GOT3 (cell line): ENCODE data around the gene GDF7.
A peak's percentile ranks its signal among the peaks of the same experiment; 100 is the strongest.

ENCODE experiments used
- DNase-seq: peaks from one replicate; lab custom pipeline; 2025; ENCODE audit warnings: mixed read lengths; lab: John Stamatoyannopoulos, UW

GDF7 gene

DNA sequence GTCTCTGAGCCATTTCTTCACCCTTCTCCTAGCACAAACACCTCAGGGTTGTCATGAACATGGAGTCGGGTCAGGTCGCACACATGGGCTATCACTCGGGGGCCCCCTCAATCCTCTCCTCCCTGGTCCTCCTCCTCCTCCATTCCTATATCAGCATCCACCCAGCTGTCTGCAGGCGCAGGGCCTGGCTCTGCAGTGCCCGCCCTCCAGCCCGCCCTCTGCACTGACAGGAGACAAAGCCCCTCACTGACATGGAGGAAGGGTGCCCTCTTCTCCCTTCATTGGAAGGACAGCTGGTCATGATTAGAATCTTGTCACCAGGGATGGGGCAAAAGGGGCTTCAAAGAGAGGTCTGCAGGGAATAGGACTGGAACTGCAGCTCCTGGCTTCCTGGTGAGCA, 37.8 kb upstream of the GDF7 start:
- DNase-seq, result no peak

DNA sequence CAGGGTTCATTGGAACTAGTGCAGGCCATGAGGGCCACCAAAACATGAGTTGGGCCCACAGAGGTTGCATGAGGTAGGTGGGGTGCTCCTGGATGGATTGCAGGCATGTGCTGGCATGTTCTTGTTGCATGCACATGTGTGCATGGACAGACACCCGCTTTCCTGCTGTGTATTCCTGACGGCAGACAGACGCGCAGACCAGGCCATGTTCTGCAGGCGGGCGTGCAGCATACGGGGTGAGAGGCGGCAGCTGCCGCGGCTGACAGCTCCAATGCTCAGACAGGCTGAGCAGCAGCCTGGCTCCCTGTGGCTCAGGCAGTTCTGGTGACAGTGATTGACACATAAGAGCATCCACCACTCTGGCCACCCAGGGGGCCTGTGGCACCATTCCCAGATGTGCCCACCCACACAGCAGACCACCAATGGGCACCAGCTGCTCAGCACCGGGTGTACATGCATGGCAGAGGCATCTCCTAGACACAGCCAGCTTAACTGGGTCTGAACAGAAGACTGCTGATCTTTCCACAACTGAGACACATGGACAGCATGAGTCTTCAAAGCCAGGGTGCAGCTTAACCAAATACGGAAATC, 37.3 kb upstream of the GDF7 start:
- DNase-seq, result no peak

DNA sequence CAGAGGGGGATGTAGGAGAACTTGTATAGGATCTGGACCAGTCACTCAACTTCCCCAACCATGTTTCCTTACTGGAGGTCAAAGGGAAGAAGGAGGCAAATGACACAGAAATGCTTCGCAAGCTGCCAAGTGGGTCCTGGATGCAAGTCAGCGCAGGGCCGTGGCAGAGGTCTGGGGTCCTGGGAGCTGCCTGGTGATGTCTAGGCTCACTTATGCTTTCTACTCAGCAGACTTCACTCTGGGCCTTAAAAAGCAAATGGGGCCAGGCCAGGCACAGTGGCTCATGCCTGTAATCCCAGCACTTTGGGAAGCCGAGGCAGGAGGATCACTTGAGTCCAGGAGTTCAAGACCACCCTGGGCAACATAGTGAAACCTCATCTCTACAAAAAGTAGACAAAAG, 36.0 kb upstream of the GDF7 start:
- DNase-seq, result no peak

DNA sequence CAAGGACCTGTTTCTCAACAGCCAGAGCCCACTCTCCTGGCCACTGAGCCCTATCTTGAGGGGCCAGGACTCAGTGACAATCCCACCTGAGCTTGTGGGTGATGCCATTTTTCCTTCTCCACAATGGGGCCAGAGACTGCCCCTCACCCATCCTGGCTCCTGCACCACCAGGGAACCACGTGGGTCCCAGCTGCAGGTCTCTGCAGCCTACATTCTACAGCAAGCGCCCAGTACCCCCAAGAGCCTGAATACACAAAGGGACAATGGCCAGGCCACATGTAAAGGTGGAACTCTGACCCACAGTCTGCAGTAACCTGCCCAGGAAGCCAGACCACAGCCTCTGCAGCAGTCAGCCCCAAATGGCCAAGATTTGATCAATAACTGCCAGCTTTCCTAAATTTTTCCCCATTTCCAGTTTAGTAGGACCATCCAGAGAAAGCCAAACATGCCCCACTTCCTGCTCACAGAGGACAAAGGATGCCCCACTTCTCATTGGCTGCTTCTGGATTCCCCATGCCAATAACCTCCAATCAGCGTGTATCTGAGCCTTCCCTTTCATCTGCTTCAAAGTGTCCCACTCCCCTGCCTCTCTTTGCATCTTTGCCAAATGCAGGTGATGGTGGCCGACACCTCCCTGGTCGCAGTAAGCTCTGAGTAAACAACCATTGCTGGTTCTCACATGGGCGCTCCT, 35.2 kb upstream of the GDF7 start:
- DNase-seq, result no peak

DNA sequence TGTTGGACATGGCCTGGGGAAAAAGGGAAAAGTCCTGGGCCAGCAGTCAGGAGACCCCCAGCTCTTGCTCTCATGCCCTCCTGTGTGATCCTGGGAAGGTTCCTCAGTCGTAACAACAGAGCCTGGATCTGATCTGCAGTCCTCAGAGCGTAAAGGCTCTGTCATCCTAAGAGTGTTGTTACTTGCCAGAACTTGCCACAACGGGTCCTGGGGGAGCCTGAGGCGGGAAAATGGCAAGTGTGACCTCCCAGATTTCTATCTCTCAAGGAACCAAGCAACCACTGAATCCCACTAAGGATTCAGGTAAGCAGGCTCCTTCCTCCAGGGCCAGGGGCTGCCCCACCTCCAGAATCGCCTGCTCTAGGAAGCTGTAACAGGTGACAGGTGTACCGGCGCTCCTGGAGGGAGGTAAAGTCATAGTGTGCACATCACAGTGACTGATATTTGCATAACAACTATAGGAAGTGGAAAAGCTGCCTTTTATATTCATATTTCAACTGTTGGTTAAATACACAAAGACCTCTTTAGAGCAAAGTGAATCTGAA, 34.4 kb upstream of the GDF7 start:
- no peak for DNase-seq

DNA sequence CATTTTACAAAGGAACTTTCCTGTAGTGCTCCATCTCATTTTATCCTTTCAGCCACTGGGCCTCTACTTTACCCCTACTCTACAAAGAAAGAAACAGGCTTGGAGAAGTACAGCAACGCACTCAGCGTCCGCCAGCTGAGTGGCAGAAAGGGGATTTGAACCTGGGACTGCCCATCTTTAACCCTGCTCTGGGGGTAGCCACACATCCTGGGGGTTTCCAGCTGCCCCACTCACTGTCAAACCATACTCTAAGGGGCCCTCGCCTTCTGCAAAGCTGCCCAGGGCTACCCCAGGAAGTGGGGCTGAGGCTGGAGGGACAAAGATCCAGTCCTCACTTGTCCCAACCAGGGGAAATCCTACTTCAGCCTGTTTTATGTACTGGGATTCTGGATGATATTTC, 33.9 kb upstream of the GDF7 start:
- DNase-seq, result no peak

DNA sequence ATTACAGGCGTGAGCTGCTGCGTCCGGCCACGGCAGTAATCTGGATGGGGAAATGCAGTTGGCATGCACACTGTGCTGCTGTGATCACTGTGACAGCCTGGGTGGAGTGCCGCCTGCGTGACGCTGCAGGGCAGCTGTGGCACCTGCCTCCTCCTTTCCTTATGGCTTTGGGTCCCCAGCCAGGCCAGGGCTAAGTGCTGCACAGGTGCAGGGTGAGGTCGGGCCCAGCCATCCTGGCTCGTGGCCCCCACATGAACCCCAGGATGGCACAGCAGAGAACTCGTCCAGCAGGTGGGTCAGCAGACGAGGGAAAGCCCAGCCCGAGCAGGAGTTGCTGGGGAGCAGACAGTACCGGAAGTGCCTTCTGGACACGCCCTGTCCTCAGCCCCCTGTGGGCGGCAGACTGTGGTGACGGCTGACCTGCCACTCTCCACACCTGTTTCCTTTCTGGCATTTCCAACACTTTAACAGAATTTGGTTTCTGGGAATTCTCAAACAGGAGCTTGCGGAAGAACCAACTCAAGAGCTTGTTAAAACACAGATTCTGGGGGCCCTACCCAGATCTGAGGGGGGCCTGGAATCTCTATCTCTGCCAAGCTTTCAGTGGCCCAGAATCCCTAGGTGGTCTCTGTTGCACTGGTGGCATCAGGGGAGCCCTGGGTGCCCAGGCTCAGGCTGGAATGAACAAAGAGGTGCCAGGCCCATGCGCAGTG, 33.0 kb upstream of the GDF7 start:
- DNase-seq, result no peak

DNA sequence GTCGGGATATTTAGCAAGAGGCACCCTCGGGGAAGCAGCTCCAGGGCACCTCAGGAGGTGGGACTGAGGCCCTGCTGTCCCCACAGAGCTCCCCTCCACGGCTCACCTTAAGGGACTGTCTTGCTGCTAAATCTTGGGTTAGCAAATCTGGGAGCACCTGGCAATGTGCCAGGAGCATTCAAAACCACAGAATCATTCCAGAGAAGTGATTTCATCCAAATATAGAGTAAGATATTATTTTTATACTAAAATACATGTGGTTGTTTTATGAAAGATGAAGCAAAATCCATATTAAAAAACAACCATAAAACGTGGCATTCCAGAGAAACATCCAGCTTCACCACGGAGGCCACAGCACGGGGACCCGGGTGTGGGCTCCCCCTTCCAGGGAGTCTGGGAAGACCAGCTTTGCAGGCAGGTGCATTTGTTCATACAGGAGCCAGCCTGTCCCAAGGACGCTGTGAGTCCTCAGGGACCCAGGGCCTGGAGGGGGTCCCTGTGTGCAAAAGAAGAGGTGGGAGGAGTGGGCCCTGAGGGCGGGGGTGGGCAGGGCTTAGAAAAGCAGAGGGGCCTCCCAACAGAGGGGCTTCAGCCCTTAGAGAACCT, 32.3 kb upstream of the GDF7 start:
- DNase-seq, result no peak

DNA sequence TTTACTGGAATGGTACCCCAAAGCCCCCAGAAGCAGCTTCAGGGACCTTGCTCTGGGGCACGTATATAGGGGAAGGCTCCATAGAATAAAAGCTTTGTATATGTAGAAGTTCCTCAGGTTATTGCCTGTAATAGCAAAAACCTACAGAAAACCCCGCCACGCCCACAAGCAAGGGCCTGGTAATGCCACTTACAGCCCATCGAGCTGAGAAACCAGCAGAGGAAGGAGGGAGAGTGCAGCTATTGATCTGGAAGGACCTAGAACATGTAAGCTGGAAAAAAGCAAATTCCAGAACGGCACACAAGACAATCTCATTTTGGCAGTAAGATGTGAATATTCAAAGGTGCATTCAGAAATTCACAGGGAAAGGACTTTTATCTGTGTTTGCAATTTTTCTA, 31.8 kb upstream of the GDF7 start:
- DNase-seq, result no peak

DNA sequence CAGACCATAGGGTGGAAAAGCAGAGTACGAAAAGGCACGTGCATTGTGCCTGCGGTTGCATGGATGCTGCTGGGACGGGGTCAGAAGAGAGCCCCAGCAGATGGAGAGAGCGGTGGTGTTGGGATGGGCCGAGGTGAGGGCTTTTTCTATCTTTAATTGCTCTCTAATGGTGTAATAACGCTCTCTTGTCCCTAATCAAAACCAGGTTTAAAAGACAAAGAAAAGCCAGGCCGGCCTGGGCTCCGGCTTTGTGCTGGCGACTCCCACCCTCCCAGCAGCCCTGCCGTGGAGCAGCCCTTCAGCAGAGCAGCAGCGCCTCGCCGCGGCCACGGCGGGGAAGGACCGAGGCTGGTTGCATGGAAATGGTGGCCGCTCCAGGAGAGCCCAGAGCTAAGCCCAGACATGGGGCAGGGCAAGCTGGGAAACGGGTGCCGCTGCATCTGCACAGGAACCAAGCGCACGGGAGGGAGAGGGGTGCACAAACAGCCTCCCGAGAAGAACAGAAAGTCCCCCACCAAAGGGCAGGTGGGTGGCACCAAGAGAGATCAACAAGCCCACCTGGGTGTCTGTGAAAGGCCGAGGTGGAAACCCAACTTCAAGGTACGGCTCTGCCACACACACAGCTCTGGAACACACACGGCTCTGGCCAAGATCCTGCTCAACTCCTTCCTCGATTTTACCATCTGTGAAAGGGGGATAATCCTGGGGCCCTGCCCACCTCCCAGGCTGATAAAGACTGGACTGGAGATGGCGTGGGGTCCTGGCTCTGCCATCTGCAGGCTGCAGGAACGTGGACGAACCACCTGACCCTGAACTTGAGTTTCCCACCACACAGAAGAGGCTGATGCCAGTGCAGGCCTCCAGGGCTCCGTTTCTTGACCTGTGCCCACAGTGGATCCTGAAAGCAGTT, 31.0 kb upstream of the GDF7 start:
- DNase-seq, result peak; percentile 26

DNA sequence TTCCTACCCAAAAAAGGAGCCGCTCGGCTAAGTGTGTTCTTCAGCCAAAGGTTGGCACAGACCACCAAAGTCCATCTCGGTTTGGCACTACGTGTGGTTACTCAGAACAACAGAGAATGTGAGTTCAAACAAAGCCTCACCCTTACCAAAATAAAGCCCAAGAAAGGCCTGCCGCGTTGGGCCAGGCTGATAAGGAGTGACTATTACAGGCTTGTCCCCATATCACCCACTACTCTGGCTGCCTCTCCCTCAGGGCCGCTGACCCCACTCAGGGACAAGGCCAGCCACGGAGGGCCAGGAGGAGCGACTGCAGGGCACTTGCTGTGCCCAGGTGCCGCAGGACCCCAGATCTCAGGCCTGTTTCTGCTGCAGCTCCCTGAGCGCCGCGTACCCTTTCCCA, 29.8 kb upstream of the GDF7 start:
- no peak for DNase-seq

DNA sequence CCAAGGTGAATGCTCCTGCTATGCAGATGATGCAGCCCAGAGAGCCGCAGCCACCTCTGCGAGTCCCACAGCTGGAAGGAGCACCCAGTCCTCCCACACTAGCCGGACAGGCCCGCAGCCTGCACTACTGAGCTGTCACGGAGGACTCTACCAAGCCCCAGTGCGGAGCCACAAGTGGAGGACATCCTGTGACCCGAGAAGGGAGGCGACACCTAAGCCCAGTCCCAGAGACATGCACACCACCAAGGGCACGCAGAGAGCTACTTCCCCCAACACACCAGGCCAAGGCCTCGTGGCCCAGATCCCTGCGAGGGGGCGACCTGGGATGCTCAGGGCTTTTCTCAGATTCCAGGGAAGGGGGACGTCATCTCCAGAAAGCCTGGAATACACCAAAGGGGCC, 28.9 kb upstream of the GDF7 start:
- DNase-seq, result no peak

DNA sequence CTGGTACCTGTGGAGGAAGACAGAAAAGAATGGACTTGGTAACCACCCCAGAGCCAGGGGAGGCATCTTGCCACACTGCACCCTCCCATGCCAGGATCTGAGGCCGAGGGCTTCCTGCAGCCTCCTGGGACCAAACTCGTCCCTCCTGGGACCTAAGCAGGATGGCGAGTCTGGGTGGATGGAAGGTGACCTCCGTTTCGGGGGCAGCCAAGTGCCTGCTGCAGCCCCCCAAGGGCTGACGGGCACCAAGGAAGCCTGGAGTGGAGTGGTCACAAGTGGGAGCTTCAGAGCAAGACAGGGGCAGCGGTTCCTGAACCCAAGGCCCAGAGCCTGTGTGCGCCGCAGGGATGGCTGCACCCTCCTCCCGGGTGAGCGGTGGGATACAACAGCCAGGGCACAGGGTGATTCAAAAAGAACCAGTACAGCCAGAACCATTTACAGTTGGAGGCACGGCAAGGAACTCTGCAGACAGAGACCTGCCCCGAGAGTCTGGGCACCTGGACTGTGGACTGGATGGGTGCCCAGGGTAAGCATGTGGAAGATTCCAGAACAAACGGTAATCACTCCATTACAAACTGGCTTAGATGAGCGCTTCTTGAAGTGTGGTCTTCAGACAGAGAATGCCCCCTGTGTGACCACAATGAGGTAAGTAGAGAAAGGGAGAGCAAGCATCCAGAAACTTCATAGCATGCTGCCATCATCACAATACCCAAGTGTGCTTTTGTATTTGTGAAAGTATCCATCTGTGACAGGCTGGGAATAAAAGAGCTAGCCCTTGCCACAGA, 28.1 kb upstream of the GDF7 start:
- DNase-seq, result no peak

DNA sequence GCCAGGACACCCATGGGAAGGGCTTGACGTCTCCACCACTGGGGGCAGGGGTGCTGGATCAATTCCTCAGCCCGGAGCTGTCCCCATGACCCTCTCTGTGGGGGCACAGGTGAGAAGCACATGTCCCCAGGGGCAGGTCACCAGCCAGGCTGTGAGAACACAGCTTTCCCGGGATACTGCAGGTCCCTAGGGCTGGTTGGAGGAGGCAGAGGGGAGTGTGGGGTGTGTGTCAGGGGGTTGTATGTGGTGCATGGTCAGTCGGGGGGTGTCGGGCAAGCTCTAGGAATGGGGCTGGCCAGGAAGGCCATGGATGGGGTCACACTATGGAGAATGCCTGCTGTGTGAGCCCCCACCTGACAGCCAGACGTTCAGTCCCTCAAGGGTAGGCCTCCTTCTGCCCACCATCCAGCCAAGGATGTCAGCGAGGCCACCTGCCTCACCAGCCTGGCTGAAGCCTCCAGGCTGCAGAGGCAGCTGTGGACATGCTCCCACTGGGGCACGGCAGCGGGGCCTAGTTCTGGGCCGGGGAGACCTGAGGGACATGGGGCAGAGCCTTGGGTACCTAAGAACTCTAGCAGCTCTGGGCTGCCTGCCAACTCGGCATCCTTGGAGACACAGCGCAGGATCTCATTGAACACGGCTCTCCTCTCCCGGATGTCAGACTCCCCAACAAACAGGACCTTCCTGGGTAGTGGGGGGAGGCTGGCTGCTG, 26.4 kb upstream of the GDF7 start:
- no peak for DNase-seq

DNA sequence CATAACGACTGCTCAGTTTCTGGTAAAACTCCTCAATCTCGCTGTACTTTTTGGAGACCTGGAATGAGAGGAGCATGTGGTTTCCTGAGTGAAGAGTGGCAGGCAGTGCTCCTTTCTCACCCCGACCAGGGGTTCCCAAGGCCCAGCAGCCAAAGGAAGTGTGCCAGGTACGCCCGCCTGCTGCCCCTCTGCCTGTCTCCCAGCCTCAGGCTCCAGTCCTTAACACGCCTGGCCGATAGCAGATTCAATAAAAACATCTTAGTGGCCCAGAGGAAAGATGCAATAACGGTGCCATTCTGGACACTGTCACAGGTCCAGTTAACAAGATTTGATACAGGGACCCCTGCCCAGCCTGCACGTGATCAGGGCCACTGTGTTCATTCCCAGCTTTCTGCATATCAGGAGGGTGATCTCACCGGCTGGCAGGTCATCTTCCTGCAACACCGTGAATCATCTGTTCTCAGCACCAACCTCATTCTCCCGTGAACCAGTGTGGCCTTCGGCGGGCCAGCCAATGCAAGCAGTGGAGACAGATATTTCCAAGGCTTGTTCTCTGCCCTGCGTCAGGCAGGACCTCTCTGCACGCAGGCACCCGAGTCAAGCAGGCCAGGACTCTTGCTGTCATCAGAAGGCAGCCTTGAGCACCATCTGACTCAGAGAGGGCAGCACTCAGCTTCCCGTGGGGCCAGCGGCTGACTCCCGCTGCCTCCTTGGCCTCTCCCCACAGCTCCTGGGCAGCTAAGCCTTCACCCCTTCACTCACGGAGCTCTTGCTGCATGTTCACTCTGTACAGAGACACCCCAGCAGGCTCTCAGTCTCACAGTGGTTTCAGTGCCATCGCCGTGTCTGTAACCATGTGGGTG, 25.6 kb upstream of the GDF7 start:
- DNase-seq, result peak; percentile 27

DNA sequence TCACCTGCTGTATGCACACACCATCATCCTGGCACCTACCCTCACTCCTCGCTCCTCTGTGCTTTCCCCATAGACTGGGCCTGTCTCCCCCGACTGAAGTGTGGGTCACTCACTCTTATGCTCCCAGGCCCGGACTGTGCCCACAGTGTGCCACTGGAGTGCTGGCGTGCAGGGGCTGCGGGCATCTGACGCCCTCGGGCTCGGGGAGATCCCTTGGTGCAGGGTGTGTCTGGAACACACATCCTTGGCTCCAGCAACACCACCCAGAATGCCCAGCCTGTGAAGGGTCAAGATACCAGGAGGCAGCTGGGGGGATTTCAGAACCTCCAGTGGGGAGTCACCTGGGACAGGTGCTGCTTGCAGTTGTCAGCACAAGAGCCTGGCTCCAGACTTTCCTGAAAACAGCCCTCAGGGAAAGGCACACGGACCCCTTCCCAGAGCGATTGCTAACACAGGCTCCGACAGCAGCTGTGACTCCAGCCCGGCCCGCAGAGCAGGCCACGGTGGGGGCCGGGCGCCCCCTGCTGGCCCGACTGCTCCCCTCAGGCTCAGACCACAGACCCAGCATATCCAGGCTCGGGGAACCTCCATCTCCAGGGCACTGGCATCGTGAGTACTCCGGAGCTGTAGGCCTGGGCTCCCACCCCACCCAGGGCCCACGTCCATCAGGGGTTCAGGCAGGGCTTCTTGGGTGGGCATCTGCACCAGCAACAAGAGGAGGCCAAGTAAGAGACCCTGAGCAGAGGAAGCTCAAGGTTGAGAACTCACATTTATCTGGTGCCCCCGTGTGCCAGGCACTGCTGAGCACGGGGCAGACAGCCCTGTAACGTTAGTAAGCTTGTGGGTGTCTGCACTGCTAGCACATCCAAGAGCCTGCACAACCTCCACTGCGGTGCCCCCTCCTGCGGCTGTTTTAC, 24.6 kb upstream of the GDF7 start:
- DNase-seq, result peak; percentile 30

DNA sequence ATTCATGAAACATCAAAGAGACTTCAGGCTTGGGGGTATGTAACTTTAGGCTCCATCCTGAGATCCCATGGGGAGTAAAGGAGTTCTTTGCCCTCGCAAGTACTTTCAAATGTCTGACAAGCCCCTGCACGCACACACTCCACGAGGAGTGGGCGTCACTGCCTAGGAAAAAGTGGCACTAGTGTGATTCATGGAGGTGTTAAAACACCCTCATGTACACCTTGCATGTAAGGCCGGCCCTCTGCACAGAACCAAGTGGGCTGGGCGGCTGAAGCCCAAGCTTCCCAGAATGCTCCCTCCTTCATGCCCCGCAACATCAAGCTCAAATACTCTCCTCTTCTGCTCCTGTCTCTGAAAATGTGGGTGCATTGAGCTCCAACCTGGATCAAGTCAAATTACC, 23.9 kb upstream of the GDF7 start:
- DNase-seq, result no peak

DNA sequence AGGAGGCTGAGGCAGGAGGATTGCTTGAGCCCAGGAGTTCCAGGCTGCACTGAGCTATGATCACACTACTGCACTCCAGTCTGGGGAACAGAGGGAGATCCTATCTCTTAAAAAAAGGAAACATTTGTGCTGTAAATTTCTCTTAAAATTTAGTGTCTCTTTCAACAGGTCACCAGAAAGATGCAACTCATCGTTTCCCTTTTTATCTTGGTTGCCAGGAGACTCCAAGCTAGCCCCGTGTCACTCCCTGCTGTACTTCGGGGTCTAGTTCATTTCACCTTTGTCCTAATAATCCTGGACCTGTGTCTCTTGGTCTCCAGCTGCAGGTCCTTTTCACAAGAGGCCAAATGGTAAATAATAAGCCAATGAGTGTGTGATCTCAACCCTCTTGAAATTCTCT, 23.1 kb upstream of the GDF7 start:
- no peak for DNase-seq
